ENCODE measurements around the gene PCAT6. TPM values are rescaled to one million over a fixed set of nuclear protein-coding genes. Genes with fewer than 3 reads are reported as not detected.

PCAT6 gene
- total RNA-seq (2022; extraction: Qiagen RNA extraction; ENCODE audit: low read depth): 2.8 to 4.5 TPM (median 3.1 TPM) in 5 replicates

DNA sequence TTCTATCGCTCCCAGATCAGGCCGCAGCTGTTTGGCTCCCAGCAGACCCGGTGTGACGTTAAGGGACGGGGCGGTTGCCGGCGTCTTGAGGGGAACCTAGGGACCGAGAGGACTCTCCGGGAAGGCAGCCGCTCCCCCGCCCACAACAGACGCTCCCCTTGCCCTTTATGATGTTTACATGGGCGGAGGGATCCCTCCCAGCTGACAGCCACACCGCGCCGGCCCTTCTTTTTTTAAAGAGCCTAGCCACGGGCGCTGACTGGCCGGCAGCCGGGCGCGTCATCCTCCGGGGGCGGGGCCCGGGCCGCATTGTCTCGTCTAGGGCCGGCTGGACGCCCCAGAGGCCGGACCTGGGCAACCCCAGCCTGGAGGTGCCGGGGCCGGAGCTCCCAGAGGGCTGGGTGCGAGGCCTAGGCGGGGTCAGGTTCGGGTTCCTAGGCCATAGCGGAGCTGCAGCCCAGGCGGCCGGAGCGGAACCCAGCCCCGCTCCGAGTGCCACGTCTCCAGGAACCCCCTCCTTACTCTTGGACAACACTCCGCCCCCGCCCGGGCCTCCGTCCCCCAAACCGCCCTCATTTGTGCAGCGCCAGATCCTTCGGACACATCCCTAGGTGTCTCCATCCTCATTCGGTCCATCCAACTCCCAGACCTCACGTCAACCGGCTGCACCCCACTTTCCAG is at the start of gene PCAT6:
Gene PCAT6 (plus strand): TSS at position 340 of the 681 bp plus-strand sequence.

DNA sequence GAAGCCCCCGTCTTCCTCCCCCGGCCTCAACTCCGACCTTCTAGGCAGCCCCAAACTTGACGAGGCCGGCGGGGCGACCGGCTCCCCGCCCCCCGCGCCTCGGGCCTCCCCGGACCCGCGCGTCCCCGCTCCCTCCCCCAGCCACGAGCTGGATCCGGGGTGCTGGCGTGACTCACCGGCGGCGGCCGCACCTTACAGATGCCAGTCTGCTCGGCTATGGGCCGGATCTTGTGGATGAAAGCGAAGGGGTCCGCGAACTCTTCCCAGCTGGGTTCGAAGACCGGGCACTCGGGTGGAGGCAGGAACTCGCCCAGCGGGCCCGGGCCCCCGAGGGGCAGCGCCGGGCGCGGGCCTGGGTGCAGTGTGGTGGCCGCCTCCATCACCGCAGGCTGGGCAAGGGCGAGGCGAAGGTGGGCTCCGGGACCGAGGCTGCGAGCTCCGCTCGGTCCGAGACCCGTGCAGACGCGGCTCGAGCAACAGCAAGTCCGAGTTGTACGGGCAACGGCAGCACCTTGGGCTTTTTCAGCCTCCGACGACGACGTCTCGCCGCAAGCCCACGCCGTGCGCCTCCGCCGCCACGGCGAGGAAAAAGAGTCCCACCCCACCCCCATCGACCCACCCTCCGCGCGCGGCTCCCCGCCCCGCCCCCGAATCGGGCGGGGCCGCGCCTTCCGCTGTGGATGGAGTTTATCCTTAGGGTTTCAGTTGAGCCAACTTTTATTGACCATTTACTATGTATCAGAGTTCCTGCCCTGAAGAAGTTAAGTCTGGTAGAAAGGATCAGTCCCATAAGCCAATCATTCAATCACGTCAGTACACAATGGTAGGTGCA is 2.6 kb upstream of the PCAT6 start, which contains the start of gene KDM5B:
Gene KDM5B (minus strand): TSS at position 496 of the 832 bp plus-strand sequence. CDS start 116 bp downstream, at position 380.

Other genes with a start within 250 kb of the PCAT6 start
- 0.02 to 0.03 TPM (median 0.02 TPM) in 3 of 5 replicates, not detected in the others for gene SYT2, start 100.5 kb upstream of the PCAT6 start, total RNA-seq (2022; extraction: Qiagen RNA extraction; ENCODE audit: low read depth)
- 13.1 to 17.1 TPM (median 16.3 TPM) in 5 replicates for gene KDM5B, start 2.5 kb upstream of the PCAT6 start, total RNA-seq (2022; extraction: Qiagen RNA extraction; ENCODE audit: low read depth)
- gene RABIF, start 78.2 kb downstream of the PCAT6 start, total RNA-seq (2022; extraction: Qiagen RNA extraction; ENCODE audit: low read depth): 14.0 to 14.8 TPM (median 14.2 TPM) in 5 replicates
- 15.3 to 18.4 TPM (median 16.7 TPM) in 5 replicates for gene KLHL12, start 116.3 kb downstream of the PCAT6 start, total RNA-seq (2022; extraction: Qiagen RNA extraction; ENCODE audit: low read depth)
- gene ADIPOR1, start 147.4 kb downstream of the PCAT6 start, total RNA-seq (2022; extraction: Qiagen RNA extraction; ENCODE audit: low read depth): 59.5 to 67.0 TPM (median 64.1 TPM) in 5 replicates
- 21.2 to 22.9 TPM (median 21.5 TPM) in 5 replicates for gene CYB5R1, start 156.3 kb downstream of the PCAT6 start, total RNA-seq (2022; extraction: Qiagen RNA extraction; ENCODE audit: low read depth)
- gene TMEM183A, start 196.4 kb downstream of the PCAT6 start, total RNA-seq (2022; extraction: Qiagen RNA extraction; ENCODE audit: low read depth): 46.8 to 52.1 TPM (median 49.3 TPM) in 5 replicates
- gene PPFIA4, start 215.5 kb downstream of the PCAT6 start, total RNA-seq (2022; extraction: Qiagen RNA extraction; ENCODE audit: low read depth): 0.19 to 0.67 TPM (median 0.51 TPM) in 5 replicates